GM18951 (cell line): ENCODE measurements around the gene ABCA2.
"Not testable (repeated sequence)": the region's sequence is repeated elsewhere in the genome, so short reads cannot be mapped to it uniquely, and the experiment has no call there.

Experiments used
- POLR2A ChIP-seq: IDR thresholded peaks from 4 replicates; pipeline ENCODE4 v1.6.1; 2011; ENCODE audit warnings: mild to moderate bottlenecking; ENCODE audit not compliant: insufficient read length, insufficient read depth; ENCODE audit errors: extremely low read depth
- in situ Hi-C: fragments of 300-500 bp; cut with MboI; formaldehyde crosslinking; loops from one replicate; pipeline ENCODE4 v1.12.0; 2022; ENCODE audit warnings: low sequenced_read_pairs, mixed read lengths, inconsistent platforms; ENCODE audit not compliant: unreplicated experiment

Gene ABCA2

DNA sequence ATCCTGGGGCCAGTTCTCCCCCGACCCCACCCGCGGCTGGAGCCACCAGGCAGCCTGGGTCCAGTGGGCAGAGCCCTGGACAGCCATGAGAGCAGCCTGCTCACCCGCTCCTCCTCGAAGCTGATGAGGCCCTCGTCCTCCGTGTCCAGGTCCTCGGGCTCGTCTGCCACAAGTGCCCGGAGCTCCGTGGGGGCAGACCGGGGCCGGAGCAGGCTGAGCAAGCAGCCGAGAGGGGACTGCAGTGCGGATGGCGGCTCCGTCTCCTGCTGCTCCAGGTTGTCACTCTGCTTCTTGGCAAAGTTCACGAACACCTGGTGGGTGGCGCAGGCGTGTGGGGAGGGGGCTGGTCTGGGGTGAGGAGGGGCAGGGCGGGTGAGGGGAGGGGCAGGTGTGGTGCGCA lies 19.7 kb downstream of the ABCA2 start:
- TF ChIP-seq POLR2A: no peak
- in situ Hi-C loops: no loop called here

DNA sequence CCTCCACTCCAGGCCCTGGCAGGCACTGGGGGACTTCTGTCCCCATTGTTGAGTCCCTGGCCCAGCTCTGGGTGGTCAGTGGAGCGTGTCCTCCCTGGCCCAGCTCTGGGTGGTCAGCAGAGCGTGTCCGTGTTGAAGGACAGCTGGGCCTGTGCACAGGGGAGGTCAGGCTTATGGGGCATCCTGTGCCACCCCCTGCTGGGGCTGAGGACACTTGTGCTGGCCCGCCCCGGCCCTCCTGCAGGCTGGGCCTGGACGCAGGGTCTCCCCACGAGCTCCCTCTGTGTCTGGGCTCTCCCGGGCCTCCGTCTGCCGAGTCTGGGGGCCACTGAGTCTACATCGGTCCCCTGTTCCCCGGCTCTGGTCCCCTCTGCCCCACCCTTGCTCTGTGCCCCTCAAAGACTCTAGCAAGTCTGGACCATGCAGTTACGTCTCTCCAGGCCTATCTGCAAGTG lies 20.2 kb downstream of the ABCA2 start:
- no peak for TF ChIP-seq POLR2A
- in situ Hi-C loops: no loop called here

DNA sequence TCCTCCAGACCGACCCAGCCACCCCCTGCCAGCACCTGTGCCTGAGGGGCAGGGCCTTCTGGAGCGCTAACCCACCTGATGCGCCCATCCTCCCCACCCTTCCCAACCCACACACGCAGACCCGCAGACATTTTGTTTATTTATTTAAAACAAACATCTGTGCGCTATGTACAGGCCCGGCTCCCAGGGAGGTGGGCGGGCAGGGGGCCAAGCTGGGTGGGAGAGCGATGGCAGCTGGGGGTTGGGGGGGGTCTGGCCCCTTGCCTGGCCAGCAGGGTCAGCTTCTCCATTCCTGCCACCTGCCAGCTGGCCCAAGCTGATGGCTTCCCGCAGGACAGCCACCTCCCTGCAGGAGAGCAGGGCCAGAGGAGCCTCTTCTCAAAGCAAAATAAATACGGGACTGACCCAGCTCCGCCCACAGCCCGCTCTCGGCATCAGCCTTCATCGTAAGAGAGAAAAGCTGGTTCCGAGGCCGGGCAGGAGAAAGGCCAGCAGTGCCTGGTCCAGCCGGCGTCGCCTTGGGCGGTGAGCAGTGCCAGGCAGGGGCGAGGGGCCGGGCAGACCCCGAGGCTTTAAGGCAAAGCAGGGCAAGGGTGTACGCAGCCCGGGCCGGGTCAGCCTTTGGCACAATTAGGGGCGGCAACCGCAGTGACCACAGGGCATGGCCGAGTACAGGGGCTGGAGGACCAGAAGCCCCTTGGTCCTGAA lies 20.8 kb downstream of the ABCA2 start:
- no peak for TF ChIP-seq POLR2A
- in situ Hi-C loops: no loop called here

DNA sequence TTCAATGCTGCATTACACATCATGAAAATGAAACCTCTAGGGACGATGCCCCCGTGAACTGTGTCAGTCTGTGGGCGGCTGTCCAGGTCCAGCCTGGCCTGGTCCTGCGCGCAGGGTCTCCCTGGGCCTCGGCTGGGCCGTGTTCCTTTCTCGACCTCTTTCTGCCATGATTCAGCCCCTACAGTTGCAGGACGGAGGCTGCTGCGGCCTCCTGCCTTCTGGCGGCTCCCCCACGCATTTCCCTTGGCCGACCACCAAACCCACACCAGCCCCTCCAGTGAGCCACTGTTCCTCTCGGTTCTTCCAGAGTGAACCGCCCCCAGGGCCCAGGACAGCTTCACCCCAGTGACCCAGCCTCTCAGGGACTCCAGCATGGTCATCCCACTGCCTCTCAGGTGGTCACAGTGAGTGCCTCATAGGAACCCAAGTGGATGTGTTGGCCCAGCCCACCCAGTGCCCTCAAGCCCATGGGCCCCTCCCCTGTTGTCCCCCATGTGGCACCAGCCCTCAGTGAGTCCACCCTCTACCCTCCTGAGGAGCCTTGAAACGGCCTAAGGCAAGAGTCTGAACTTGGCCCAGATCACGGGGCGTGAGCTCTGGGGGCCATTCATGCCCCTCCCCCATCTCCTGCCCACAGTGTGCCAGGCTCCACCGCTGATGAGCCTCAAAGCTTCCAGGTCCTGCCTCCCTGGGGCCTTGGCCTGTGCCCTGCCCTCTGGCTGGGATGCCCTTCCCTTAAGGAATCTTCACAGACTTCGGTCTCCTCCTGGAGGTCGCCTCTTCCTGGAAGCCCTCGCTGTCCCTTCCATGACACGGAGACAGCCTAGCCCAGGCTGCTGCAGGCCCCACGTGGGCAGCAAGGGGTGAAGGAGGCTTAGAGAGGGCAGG lies 21.7 kb downstream of the ABCA2 start:
- no peak for TF ChIP-seq POLR2A
- in situ Hi-C loops: no loop called here

DNA sequence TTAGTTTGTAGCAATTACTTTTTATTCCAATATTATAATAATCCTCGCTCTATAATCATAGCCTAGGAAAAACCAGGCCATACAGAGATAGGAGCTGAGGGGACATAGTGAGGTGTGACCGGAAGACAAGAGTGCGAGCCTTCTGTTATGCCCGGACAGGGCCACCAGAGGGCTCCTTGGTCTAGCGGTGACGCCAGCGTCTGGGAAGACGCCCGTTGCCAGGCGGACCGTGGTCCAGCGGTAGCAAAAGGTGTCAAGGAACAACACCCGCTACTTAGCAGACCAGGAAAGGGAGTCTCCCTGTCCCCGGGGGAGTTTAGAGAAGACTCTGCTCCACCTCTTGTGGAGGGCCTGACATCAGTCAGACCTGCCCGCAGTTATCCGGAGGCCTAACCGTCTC lies 23.8 kb downstream of the ABCA2 start:
- in situ Hi-C loops: not testable (repeated sequence)

DNA sequence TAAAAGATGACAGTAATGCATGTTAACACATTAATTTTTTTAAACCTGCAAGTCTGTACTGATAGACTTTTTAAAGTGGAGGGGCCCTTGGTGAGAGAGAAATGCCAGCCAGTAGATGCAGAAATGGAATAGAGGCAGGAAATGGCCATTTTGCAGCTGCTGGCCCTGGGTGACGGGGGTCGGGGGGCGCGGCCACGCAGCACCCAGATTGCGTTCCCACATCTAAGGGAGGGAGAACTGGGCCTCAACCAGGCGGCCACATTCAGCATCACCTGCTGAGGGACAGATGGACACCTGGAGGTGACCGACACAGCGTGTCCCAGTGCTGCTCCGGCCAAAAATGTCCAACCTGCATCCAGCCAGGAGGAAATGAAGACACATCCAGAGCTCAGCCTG lies 25.4 kb downstream of the ABCA2 start:
- TF ChIP-seq POLR2A: no peak
- in situ Hi-C loops: no loop called here

DNA sequence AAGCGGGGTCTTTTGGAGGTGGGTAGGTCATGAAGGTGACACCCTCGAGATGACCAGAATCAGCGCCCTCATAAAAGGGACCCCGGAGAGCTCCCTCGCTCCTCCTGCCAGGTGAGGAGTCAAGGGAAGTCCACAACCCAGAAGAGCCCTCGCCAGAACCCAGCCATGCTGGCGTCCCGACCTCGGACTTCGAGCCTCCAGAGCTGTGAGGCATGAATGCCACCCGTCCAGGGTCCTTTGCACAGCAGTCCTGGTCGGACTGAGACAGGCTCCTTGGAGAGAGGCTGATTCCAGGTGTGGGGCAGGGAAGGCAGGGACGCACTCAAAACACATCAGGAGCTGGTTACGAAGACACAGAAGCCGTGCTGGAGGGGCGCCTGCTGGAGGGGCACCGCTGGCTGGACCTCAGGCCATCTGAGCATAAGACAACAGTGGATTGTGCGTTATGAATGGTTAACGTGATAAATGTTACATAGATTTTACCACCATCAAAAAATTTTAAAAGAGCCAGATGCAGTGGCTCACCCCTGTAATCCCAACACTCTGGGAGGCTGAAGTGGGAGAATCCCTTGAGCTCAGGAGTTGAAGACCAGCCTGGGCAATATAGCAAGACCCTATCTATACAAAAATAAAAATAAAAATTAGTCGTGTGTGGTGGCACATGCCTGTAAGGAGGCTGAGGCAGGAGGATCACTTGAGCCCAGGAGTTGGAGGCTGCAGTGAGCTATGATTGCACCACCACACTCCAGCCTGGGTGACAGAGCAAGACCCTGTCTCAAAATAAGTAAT lies 26.0 kb downstream of the ABCA2 start:
- in situ Hi-C loops: no loop called here
- TF ChIP-seq POLR2A: no peak

DNA sequence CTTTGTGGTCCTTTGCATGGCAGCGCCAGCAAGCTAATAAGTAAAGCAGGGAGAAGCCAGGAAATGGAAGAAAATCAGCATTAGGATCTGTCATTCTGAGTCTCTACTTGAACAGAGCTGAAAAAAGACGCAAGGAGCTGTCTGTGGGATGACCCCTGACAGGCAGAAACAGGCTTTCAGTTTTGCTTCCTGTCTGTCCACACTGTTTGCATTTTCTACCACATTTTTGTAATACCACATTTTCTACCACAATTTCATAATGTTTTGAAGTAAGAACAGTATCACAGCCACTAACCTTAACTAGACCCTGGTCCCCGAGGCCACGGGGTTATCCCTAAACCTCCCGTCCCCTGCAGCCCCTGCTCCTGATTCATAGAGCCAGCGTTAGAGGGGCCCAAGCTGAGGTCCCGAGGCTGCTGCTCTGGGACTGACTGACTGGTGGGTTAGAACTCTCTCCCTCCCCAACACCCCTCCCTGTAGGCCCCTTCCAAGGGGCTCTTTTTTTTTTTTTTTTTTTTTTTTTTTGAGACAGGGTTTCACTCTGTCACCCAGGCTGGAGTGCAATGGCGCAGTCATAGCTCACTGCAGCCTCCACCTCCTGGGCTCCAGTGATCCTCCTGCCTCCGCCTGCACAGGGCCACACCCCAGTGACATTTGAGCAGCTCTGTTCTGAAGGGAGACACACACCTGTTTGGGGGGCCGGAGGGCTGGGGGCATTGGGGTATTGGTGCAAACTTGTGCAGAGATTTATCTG lies 27.7 kb downstream of the ABCA2 start:
- in situ Hi-C loops: no loop called here
- no peak for TF ChIP-seq POLR2A

DNA sequence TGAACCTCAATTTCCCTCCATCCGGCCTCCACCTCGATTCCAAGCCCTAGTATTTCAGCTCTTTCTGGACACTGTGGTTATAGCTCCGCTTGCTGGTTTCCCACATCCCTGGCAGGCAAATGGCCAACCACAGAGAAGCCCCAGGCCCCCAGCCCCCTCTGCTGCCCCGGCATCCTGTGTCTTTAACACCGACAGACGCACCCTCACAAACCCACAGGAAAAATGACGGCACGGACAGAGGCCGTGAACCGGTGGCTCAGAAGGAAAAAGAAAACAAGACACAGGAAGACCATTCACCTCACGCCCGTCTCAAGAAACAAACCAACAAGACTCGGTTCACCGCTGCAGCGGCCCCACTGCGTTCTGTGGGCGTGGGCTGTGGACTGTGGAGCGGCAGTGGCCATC lies 30.2 kb downstream of the ABCA2 start:
- TF ChIP-seq POLR2A: no peak
- in situ Hi-C loops: no loop called here

DNA sequence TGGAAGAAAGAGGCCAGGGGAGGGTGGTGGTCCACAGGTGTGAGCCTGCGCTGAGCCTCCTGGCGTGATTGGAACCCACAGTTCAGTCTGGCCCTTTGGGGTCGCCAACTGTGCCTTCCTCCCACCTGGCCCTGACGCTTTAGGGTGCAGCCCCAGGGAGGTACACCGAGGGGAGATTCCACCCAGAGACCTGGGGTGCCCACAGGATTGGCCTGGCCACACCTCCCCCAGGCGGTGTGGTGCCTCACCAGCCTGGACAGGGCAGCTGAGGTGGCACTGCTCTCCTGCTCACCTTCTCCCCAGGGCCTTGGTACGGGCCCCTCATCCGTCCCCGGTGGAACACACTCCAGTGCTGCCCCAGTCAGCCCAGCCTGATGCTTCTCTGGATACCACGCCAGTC lies 30.7 kb downstream of the ABCA2 start:
- TF ChIP-seq POLR2A: no peak
- in situ Hi-C loops: no loop called here

DNA sequence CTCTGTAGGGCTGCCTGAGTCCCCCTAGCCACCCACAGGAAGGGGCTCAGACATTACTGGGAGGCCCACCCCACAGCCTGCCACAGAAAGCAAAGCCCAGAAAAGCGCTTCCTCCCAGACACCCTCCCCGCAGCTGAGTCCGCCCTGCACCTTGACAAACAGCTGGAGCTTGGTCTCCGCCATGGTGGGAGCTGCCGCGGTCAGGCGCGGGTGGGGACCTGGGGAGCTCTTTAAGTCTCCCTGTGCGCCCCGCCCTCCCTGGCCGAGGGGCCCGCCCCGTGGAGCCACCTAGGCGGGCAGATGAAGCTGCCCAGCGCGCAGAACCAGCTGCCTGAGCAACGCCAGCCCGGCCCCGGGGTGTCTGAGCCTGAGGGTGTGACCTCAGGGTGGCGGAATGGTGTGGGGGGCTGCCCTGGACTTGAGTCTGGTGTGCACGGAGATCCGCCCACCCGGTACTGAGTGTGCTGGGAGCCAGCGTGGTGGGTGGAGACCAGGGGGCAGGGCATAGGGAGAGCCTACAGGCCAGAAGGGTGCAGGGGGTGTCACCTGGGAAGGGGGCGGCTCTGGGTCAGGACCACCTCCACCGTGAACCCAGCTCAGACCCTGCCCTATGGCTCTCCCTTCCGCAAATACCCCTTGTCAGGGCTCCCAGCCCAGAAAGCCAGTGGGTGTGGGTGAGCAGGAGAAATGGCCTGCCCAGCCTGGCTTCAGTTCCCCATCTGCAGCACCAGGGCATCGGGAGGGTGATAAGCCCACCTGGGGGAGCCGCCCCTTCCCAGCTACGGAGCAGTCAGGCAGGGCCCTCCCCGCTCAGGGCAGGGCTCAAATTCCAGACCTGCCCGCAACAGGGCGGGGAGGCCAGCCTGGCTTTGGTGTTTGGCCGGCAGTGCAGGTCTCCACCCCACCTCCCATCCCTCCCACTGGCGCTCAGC lies 31.4 kb downstream of the ABCA2 start, which contains the start of gene CLIC3:
Gene CLIC3, minus strand, starts transcription at position 208 of the 932 bp plus-strand sequence. Its CDS starts 25 bp downstream, at position 183.
- TF ChIP-seq POLR2A: no peak
- in situ Hi-C loops: no loop called here
